BLaER1 treated with 17β-estradiol and CSF1 and Interleukin-3, amounts not matched to agents 10 nM and 100 nM (cell line): ENCODE results near the gene NOXA1.

ENCODE experiments used
- H3K27ac ChIP-seq, 11 experiments: shearing (Covaris generic); formaldehyde crosslinking; 2 replicates each; pipeline ENCODE4 v1.8.1; 2022
- H3K27me3 ChIP-seq, 11 experiments: shearing (Covaris generic); formaldehyde crosslinking; 2 replicates each; pipeline ENCODE4 v1.8.1; 2022
- H3K36me3 ChIP-seq, 11 experiments: shearing (Covaris generic); formaldehyde crosslinking; 2 replicates each; pipeline ENCODE4 v1.8.1; 2022
- H3K4me1 ChIP-seq, 10 experiments: shearing (Covaris generic); formaldehyde crosslinking; 2 replicates each; pipeline ENCODE4 v1.8.1; 2022
- H3K4me2 ChIP-seq, 11 experiments: shearing (Covaris generic); formaldehyde crosslinking; 2 replicates each; pipeline ENCODE4 v1.8.1; 2022
- H3K4me3 ChIP-seq, 10 experiments: shearing (Covaris generic); formaldehyde crosslinking; 2 replicates each; pipeline ENCODE4 v1.8.1; 2022
- H3K9ac ChIP-seq, 11 experiments: shearing (Covaris generic); formaldehyde crosslinking; 2 replicates each; pipeline ENCODE4 v1.8.1; 2022
- H3K9me3 ChIP-seq, 11 experiments: shearing (Covaris generic); formaldehyde crosslinking; replicated peaks in 1 of 11; 2 replicates each; pipeline ENCODE4 v1.8.1; 2022
- H4K20me1 ChIP-seq, 11 experiments: shearing (Covaris generic); formaldehyde crosslinking; 2 replicates each; pipeline ENCODE4 v1.8.1; 2022
- Cebpa-rat ChIP-seq, 11 experiments: shearing (Covaris generic); IDR thresholded peaks; 2 replicates each; pipeline ENCODE4 v1.8.1; 2022

The NOXA1 gene

GRCh38 chr9:137476856-137477255, 53.7 kb downstream of the NOXA1 start:
- H3K9me3 ChIP-seq, result peaks cover 47 to 58% (median 55%) of the 10 kb centered on the region in 11 experiments
- H3K4me3 ChIP-seq, result no peak overlapping the region
- peaks cover 8 to 20% (median 16%) of the 10 kb centered on the region in 10 experiments for H3K4me1 ChIP-seq
- peaks cover 0 to 30% (median 12%) of the 10 kb centered on the region in 11 experiments; a peak in 14 of 22 replicates for H3K36me3 ChIP-seq
- no peak overlapping the region for H3K4me2 ChIP-seq
- H3K27ac ChIP-seq, result no peak overlapping the region
- no peaks in the 10 kb centered on the region for H4K20me1 ChIP-seq
- H3K27me3 ChIP-seq, result no peaks in the 10 kb centered on the region
- no peak for TF ChIP-seq Cebpa-rat (IDR thresholded peaks at IDR 0.05)
- H3K9ac ChIP-seq, result no peak overlapping the region

GRCh38 chr9:137477778-137478612, 54.8 kb downstream of the NOXA1 start:
- H3K4me1 ChIP-seq, result peaks cover 15 to 31% (median 25%) of the 10 kb centered on the region in 10 experiments
- no peak overlapping the region for H3K4me2 ChIP-seq
- peaks cover 0 to 30% (median 12%) of the 10 kb centered on the region in 11 experiments; a peak in 14 of 22 replicates for H3K36me3 ChIP-seq
- H3K27me3 ChIP-seq, result no peaks in the 10 kb centered on the region
- no peak for TF ChIP-seq Cebpa-rat (IDR thresholded peaks at IDR 0.05)
- peaks cover 41 to 47% (median 44%) of the 10 kb centered on the region in 11 experiments for H3K9me3 ChIP-seq
- H4K20me1 ChIP-seq, result no peaks in the 10 kb centered on the region
- no peak overlapping the region for H3K9ac ChIP-seq
- no peak overlapping the region for H3K4me3 ChIP-seq
- no peak overlapping the region for H3K27ac ChIP-seq

DNA sequence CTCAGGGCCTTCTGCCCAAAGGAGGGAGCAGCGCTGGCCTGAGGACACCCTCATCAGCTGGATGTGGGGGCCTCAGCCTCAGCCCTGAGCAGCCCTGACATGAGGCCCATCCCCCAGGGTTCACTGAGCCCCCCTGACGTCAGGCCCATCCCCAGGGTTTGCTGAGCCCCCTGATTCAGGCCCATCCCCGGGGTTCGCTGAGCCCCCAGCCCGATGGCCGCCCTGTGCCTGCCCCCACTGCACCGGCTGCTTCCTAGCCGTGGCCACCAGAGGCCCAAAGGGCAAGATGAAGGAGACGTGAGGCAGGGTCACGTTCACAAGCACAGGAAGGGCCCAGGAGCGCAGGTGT, 55.4 kb downstream of the NOXA1 start:
- Histone ChIP-seq H3K27ac (no peak overlapping the region), H3K4me3 (no peak overlapping the region), H3K4me1 (peaks cover 15 to 35% (median 27%) of the 10 kb centered on the region in 10 experiments), H4K20me1 (no peaks in the 10 kb centered on the region), H3K36me3 (peaks cover 0 to 24% (median 12%) of the 10 kb centered on the region in 11 experiments; a peak in 14 of 22 replicates), H3K27me3 (no peaks in the 10 kb centered on the region), H3K4me2 (no peak overlapping the region), H3K9ac (no peak overlapping the region), H3K9me3 (peaks cover 35 to 41% (median 38%) of the 10 kb centered on the region in 11 experiments)
- no peak for TF ChIP-seq Cebpa-rat (IDR thresholded peaks at IDR 0.05)

DNA sequence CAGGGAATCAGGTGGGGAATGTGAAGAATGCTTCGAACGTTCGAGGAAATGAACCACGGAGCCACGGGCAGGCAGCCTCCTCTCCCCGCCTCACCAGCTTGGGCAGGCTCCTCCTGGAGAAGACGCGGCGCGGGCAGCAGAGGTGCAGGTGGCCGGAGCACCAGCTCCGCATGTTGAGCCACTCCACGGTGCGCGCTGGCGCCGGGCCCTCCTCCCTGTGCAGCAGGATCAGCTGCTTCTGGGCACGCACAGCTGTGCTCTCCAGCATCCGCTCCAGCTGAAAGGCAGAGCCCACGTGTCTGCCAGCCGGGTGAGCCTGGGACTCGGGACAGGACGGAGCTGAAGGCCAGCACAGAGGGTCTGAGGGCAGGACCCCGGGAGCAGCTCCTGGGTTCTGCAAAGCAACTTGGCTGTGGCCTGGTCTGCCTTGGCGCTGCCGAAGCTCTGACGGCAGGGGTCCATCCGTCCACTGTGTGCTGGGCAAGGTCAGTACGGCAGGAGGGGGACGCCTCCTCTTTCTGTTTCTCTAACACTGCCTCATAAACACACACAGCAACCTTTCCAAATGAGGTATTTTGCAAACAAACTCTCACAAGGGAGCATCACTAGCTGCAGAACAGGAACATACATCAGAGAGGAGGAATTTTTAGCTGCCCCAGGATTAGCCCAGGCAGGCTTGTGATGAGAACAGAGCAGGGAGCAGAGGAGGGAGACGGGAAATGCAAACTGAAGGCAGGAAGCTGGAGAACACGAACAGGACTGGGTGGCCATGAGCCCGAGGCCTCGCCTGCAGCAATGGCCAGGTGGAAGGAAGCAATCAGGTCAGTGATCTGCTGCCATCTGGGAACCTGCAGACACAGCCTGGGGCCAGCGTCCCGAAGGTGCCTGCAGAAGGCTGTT, 56.0 kb downstream of the NOXA1 start:
- Histone ChIP-seq H3K27me3 (no peaks in the 10 kb centered on the region), H3K27ac (no peak overlapping the region), H3K9ac (0 out of 22 replicates have a peak overlapping the region, but pooled peaks of 1 of the 11 experiments have one; percentile 5), H3K36me3 (peaks cover 0 to 20% (median 9%) of the 10 kb centered on the region in 11 experiments; a peak in 14 of 22 replicates), H3K4me2 (no peak overlapping the region), H3K4me3 (no peak overlapping the region), H3K9me3 (peaks cover 28 to 34% (median 32%) of the 10 kb centered on the region in 11 experiments), H4K20me1 (no peaks in the 10 kb centered on the region), H3K4me1 (peaks cover 15 to 41% (median 27%) of the 10 kb centered on the region in 10 experiments)
- no peak for TF ChIP-seq Cebpa-rat (IDR thresholded peaks at IDR 0.05)

DNA sequence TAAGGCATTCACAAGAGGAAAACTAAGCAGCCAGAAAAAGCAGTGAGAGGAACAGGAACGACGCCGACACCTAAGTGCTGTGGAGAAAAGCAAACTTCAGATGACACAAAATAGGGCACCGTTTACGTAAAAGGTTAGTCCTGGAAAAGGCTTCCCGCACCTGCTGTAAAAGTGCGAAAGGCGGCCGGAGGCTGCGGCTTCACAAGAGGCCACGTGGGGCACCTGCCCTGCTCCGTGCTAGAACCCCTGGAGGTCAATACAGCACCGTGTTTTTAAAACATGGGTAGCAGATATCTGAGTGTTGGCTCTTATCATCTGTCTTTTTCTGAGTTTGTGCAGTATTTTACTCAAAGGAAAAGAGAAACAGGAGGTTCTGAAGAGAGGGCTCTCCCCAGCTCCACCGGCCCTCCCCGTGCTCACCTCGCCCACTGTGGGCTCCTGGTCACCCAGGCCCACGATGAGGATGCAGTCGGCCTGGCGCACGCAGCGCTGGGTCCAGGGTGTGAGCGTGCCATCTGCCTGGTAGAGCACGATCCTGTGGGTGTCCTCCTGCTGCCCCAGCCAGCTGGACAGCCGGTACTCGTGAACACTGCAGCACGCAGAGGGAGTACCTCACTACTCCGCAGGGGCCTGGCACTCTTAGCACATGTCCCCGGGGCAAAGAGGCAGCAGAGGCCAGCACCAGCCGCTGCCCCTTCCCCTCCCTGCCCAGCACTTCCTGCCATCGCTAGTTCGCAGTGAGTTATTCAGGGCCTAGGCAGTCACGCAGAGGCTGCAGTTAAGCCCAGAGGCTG, 56.9 kb downstream of the NOXA1 start:
- no peak for TF ChIP-seq Cebpa-rat (IDR thresholded peaks at IDR 0.05)
- H3K9me3 ChIP-seq, result peaks cover 20 to 26% (median 23%) of the 10 kb centered on the region in 11 experiments
- no peaks in the 10 kb centered on the region for H3K27me3 ChIP-seq
- H3K4me3 ChIP-seq, result no peak overlapping the region
- H3K4me1 ChIP-seq, result peaks cover 15 to 44% (median 30%) of the 10 kb centered on the region in 10 experiments
- H3K9ac ChIP-seq, result no peak overlapping the region; a peak in 1 of 22 replicates
- H3K4me2 ChIP-seq, result no peak overlapping the region; a peak in 4 of 22 replicates
- H3K36me3 ChIP-seq, result peaks cover 0 to 14% (median 5%) of the 10 kb centered on the region in 11 experiments; a peak in 12 of 22 replicates
- H3K27ac ChIP-seq, result peak overlapping the region in 1 of 11 experiments; percentile 13; a peak in 1 of 22 replicates
- H4K20me1 ChIP-seq, result no peaks in the 10 kb centered on the region

GRCh38 chr9:137480686-137481683, 57.8 kb downstream of the NOXA1 start:
- Histone ChIP-seq H3K9me3 (peaks cover 11 to 17% (median 14%) of the 10 kb centered on the region in 11 experiments), H4K20me1 (no peaks in the 10 kb centered on the region), H3K27me3 (no peaks in the 10 kb centered on the region), H3K4me1 (peaks cover 15 to 44% (median 30%) of the 10 kb centered on the region in 10 experiments), H3K9ac (no peak overlapping the region), H3K36me3 (peaks cover 0 to 5% (median 2%) of the 10 kb centered on the region in 11 experiments; a peak in 6 of 22 replicates), H3K4me2 (peak overlapping the region; percentile 44 to 89 (median 65)), H3K27ac (peak overlapping the region in 3 of 11 experiments; percentile 2 to 61 (median 47); a peak in 3 of 22 replicates), H3K4me3 (no peak overlapping the region)
- no peak for TF ChIP-seq Cebpa-rat (IDR thresholded peaks at IDR 0.05)

- H3K4me2 ChIP-seq, result peak overlapping the region; percentile 44 to 89 (median 65)
- H3K27me3 ChIP-seq, result no peaks in the 10 kb centered on the region
Observed at GRCh38 chr9:137482094-137482781, 59.0 kb downstream of the NOXA1 start.

More at GRCh38 chr9:137482094-137482781, 59.0 kb downstream of the NOXA1 start:
- Histone ChIP-seq H3K4me1 (peaks cover 19 to 47% (median 35%) of the 10 kb centered on the region in 10 experiments), H3K4me3 (no peak overlapping the region), H3K36me3 (no peaks in the 10 kb centered on the region; a peak in 1 of 22 replicates), H3K27ac (peak overlapping the region in 6 of 11 experiments; percentile 2 to 61 (median 46); a peak in 11 of 22 replicates), H3K9me3 (peaks cover 0 to 4% (median 2%) of the 10 kb centered on the region in 11 experiments; a peak in 13 of 22 replicates), H4K20me1 (no peaks in the 10 kb centered on the region), H3K9ac (peak overlapping the region in 3 of 11 experiments; percentile 6 to 16 (median 14); a peak in 3 of 22 replicates)
- no peak for TF ChIP-seq Cebpa-rat (IDR thresholded peaks at IDR 0.05)
